Measurements from ENCODE around the gene NME9.

DNA sequence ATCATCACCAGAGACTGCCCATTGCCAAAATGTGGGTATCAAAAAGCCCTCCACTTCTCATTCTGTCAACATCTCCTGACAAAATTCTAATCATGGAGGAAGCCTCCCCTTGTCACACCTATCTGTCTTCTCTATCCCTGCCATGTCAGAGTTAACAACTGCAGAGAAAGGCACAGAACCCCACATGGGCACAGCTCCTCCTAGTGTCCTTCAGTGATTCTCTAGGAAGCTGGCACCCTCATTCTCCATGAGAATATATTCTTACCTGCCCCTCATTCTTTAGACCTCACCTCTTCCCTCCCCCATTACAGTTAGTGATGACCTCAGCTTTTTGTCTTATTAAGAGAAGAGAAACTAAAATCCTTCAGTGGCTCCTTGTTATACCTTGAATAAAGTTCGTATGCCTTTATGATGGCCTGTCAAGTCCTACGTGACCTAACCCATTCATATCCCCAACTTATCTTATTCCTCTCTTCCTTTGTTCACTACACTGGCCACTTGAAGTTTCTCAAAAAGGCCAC is 44.6 kb downstream of the NME9 start:
- TF ChIP-seq, protein P1, sequence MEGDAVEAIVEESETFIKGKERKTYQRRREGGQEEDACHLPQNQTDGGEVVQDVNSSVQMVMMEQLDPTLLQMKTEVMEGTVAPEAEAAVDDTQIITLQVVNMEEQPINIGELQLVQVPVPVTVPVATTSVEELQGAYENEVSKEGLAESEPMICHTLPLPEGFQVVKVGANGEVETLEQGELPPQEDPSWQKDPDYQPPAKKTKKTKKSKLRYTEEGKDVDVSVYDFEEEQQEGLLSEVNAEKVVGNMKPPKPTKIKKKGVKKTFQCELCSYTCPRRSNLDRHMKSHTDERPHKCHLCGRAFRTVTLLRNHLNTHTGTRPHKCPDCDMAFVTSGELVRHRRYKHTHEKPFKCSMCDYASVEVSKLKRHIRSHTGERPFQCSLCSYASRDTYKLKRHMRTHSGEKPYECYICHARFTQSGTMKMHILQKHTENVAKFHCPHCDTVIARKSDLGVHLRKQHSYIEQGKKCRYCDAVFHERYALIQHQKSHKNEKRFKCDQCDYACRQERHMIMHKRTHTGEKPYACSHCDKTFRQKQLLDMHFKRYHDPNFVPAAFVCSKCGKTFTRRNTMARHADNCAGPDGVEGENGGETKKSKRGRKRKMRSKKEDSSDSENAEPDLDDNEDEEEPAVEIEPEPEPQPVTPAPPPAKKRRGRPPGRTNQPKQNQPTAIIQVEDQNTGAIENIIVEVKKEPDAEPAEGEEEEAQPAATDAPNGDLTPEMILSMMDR (IDR thresholded peaks at IDR 0.05), result no peak
- TF ChIP-seq POLR2A (IDR thresholded peaks at IDR 0.05), result no peak
